SU-DHL-6 (cell line): ENCODE results near the gene TTC22.

Experiments
- CTCF ChIP-seq: fragments of 200-600 bp; sonication (generic); IDR thresholded peaks from one replicate; pipeline ENCODE4 v1.5.1; 2017; ENCODE audit warnings: antibody characterized with exemption, mild to moderate bottlenecking, low read length, moderate library complexity; ENCODE audit not compliant: insufficient read depth, poor library complexity, severe bottlenecking
- EZH2phosphoT487 ChIP-seq: fragments of 200-600 bp; sonication (generic), shearing (Covaris generic); conservative IDR thresholded peaks from 2 replicates; pipeline ENCODE4 v1.6.1; 2018; ENCODE audit warnings: mild to moderate bottlenecking, antibody characterized with exemption, low read length, moderate library complexity, mixed read lengths

- TF ChIP-seq CTCF (no peak), EZH2phosphoT487 (no peak)
Measured at GRCh38 chr1:54800041-54800898, 853 bp downstream of the TTC22 start.
